ENCODE data around the gene VKORC1.

VKORC1 gene

GRCh38 chr16:31063843-31064611 lies 30.6 kb downstream of the VKORC1 start:
- no peak for DNase-seq (ENCODE audit: low read depth in 2 of 2)

DNA sequence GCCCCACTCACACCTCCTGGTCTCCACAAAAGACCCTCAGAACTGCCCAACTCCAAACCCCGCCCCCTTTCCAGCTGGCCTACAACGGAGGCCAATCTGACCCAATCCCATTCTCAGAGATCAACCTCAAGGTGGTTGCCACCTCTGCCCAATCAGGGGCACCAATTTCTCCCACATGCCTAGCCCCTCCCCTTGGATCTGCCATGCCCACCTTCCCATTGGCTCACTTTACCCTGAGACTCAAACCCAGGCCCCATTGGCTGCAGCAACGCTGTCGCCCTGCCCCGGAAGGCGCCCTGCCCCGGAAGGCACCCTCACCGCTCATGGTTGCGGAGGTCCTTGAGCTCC lies 31.1 kb downstream of the VKORC1 start:
- no peak for DNase-seq (ENCODE audit: low read depth in 2 of 2)

DNA sequence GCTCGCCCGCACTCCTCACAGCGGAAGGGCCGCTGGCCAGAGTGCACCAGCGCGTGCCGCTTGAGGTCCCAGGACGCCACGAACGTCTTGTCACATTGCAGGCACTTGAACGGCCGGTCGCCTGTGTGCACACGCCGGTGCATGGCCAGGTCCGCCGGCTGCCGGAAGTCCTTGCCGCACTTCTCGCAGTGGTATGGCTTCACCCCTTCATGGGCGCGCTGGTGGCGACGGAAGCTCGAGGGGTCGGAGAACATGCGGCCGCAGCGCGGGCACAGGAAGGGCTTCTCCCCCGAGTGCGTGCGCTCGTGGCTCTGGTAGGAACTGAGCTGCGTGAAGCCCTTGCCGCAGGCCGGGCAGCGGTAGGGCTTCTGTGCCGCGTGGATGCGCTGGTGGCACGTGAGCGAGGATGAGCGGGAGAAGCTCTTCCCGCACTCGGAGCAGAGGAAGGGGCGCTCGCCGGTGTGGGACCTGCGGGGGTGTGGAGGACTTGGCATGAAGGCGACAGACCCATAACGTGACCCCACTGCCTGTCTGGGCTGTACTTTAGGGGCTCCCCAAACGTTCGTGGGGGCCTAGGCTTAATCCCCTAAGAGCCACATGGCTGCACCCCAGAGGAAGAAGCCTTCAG lies 32.7 kb downstream of the VKORC1 start:
- DNase-seq (ENCODE audit: low read depth in 2 of 2): no peak

GRCh38 chr16:31061126-31061812 lies 33.3 kb downstream of the VKORC1 start:
- no peak for DNase-seq (ENCODE audit: low read depth in 2 of 2)

- no peak for DNase-seq (ENCODE audit: low read depth in 2 of 2)
These were observed 39.0 kb downstream of the VKORC1 start for GRCh38 chr16:31055613-31056012.

GRCh38 chr16:31052114-31052513 lies 42.5 kb downstream of the VKORC1 start:
- no peak for DNase-seq (ENCODE audit: low read depth in 2 of 2)

- DNase-seq (ENCODE audit: low read depth in 2 of 2): no peak
These were observed 44.1 kb downstream of the VKORC1 start for GRCh38 chr16:31050280-31051030.

GRCh38 chr16:31043898-31044481 lies 50.6 kb downstream of the VKORC1 start:
- DNase-seq (ENCODE audit: low read depth in 2 of 2): no peak

DNA sequence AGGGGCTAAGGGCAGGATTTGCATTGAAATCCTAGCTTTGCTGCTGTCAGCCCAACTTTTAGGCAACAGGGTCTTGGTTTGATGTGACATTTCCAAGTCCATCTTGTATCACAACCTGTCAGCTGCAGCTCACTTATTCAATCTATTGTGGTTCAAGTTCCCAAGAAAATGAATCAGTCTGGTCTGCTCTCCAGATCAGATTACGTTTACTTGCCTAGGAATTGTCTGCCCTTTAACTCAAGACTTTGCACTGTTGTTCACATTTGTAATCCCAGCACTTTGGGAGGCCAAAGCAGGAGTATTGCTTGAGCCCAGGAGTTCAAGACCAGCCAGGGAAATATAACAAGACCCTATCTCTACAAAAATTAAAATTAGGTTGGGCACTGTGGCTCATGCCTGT lies 51.2 kb downstream of the VKORC1 start:
- DNase-seq (ENCODE audit: low read depth in 2 of 2): no peak

DNA sequence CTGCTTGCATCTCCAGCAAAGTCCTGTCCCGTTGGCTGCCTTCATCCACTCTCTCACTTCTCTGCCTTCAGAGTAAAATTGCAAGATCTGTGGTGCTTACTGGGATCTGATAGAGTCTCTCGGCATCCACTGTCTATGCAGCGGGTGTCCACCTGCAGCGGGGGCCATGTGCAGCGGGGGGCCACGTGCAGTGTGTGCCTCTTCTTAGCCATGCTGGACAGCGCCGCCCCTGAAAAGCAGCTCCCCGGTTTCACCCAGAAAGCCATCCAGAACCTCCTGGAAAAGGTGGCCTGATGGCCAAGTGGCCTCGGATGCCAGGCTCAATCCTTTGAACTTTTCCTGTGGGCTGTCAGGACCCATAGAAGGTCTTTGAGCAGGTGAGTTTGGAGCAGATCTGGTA lies 51.7 kb downstream of the VKORC1 start:
- no peak for DNase-seq (ENCODE audit: low read depth in 2 of 2)

Measured in stimulated activated CD8-positive, alpha-beta memory T cell treated with anti-CD3 and anti-CD28 coated beads, Interleukin-2, amount 100 ng/mL, for 48 hours (primary cell).